ENCODE measurements around the gene AATK. TPM values are rescaled to one million over a fixed set of nuclear protein-coding genes. Genes with fewer than 3 reads are reported as not detected.

The AATK gene
- total and polyA plus RNA-seq, 2 experiments from 2014 or later: 0.25 to 1.6 TPM

DNA sequence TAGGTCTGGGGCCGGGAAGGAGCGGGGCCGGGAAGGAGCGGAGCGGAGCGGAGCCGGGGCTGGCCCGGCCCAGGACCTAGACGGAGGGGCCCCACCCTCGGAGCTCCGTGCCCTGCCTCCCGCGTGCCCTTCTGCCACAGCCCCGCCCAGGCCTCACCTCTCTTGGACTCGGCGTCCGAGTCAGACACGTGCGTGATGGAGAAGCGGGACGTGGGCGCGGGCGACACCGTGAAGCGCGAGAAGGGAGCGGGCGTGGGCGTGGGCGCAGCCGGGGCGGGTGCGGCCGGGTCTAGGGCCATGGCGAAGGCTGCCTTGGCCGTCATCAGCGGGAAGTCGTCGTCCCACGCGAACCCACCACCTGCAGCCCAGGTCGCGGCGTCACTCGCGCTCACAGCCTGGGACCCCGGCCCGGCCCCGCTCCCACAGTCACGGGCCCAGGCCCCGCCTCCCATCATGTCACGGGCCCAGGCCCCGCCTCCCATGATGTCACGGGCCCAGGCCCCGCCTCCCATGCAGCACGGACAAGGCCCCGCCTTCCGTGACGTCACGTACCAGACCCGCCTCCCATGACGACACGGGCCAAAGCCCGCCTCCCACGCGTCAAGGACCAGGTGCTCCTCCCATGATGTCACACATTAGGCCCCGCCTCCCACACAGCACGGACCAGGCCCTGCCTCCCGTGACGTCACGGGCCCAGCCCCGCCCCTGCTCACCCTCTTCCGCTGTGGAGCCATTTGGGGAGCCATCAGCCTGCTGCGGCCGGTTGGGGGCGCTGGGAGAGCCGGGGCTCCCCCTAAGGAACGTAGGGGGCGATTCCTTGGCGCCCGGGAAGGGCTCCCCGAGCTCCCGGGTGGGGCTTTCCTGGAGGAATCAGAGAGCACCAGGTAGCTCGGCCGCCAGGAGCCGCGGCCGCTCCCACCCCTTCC is 46.5 kb downstream of the AATK start:
- Histone ChIP-seq H3K9me2 (ENCODE audit: insufficient read depth) (no peaks in the 10 kb centered on the region), H4K20me1 (ENCODE audit: insufficient read depth) (no peaks in the 10 kb centered on the region), H3K4me1 (ENCODE audit: insufficient read depth) (no peaks in the 10 kb centered on the region), H3K4me3 (peak overlapping the region; percentile 38; the same call in 1 of the 2 replicates), H3K79me2 (ENCODE audit: insufficient read depth) (no peaks in the 10 kb centered on the region), H3K9ac (peak overlapping the region; percentile 37), H3K27me3 (replicated peaks; ENCODE audit: insufficient read depth) (peaks cover 7% of the 10 kb centered on the region), H3K36me3 (ENCODE audit: low read depth) (no peaks in the 10 kb centered on the region), H3K27ac (no peak overlapping the region), H3K9me3 (ENCODE audit: low read depth) (no peaks in the 10 kb centered on the region), H2AFZ (no peak overlapping the region), H3F3A (ENCODE audit: insufficient read depth) (no peaks in the 10 kb centered on the region), H3K4me2 (ENCODE audit: unreplicated experiment) (peak overlapping the region; percentile 3)
- in situ Hi-C loops (cut with MboI): no loop called here
- 20 to 31% methylated on average over 51 to 77 of the region's 89 CpGs for WGBS, 2 experiments (ENCODE audit: low coverage in 1 of 2, low lambda C conversion rate in 2 of 2, missing lambda C conversion rate in 2 of 2)
- no peak for TF ChIP-seq EZH2phosphoT487 (IDR thresholded peaks at IDR 0.05; ENCODE audit: insufficient read depth, low read depth)
- no peak for TF ChIP-seq EZH2 (IDR thresholded peaks at IDR 0.05; ENCODE audit: insufficient read depth, poor library complexity, severe bottlenecking)
- peak; percentile 94 for DNase-seq

DNA sequence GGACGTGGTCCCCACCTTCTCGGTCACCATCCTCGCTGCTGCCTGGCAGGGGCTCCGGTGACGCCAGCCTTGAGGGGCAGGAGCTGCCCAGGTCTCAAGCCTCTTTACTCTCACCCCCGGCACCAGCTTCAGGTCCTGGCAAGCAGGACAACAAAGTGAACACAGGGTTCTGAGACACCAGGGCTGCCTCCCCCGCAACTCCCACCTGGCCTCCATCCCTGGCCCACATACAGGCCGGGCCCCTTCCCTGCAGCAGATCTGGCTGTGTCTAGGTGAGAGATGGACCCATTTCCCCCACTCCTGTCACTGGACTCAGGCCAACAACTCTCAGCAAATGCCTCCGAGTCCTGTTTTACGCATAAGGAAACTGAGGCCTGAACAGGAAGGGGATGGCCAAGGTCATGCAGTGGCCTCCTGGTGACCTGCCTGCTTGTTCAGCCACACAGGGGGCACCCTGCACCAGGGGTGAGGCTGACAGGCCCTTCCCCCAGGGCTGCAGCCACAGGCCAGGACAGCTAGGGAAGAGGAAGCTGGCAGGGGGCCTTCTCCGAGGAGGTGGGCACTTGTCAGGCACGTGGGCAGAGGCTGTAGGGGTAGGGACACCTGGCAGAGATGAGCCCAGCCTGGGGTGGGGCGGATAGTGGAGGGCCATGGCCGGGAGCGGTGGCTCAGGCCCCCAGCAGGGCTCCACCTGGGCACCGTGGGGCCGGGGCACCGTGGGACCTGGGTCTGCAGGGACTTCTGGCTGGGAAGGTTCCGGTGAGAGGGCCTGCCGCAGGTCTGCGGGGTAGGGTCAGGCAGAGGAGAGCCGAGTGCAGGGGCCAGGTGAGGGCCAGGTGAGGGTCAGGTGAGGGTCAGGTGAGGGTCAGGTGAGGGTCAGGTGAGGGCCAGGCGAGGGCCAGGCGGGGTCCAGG is 47.5 kb downstream of the AATK start:
- Histone ChIP-seq H3K9ac (peak overlapping the region; percentile 37), H3K4me3 (peak overlapping the region; percentile 38; the same call in 1 of the 2 replicates), H3K4me1 (ENCODE audit: insufficient read depth) (no peaks in the 10 kb centered on the region), H3K27me3 (replicated peaks; ENCODE audit: insufficient read depth) (peaks cover 7% of the 10 kb centered on the region), H3K9me3 (ENCODE audit: low read depth) (no peaks in the 10 kb centered on the region), H3F3A (ENCODE audit: insufficient read depth) (no peaks in the 10 kb centered on the region), H2AFZ (no peak overlapping the region), H4K20me1 (ENCODE audit: insufficient read depth) (no peaks in the 10 kb centered on the region), H3K9me2 (ENCODE audit: insufficient read depth) (no peaks in the 10 kb centered on the region), H3K79me2 (ENCODE audit: insufficient read depth) (no peaks in the 10 kb centered on the region), H3K36me3 (ENCODE audit: low read depth) (no peaks in the 10 kb centered on the region), H3K4me2 (ENCODE audit: unreplicated experiment) (no peak overlapping the region), H3K27ac (no peak overlapping the region)
- 46 to 52% methylated on average over 22 to 24 of the region's 24 CpGs for WGBS, 2 experiments (ENCODE audit: low coverage in 1 of 2, low lambda C conversion rate in 2 of 2, missing lambda C conversion rate in 2 of 2)
- TF ChIP-seq EZH2 (IDR thresholded peaks at IDR 0.05; ENCODE audit: insufficient read depth, poor library complexity, severe bottlenecking): no peak
- TF ChIP-seq EZH2phosphoT487 (IDR thresholded peaks at IDR 0.05; ENCODE audit: insufficient read depth, low read depth): no peak
- in situ Hi-C loops (cut with MboI): no loop called here
- DNase-seq: no peak

DNA sequence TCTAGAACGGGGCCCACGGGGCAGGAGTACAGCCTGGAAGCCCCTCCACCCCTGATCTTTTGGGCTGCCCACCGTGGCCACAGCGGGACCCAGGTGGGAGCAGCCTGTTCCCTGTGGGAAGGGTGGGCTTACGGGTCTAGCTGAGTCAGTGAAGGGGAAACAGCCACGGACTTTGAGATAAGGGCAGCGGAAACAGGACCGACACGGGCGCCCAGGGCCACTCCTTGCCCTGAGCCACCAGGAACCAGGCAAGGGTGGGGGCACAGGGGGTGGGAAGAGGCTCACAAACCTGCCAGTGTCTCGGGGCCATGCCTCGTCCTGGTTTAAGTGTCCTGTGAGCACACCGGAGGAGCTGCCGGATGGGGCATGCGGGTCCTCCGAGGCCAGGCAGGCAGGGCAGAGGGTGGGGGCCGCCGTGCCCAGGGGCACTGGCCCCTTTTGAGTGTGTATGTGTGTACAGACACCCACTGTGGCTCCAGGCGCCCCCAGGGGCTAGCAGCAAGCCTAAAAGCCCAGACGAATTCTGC is 48.3 kb downstream of the AATK start:
- H3K9me2 ChIP-seq (ENCODE audit: insufficient read depth): no peaks in the 10 kb centered on the region
- in situ Hi-C loops (cut with MboI): no loop called here
- no peaks in the 10 kb centered on the region for H3K36me3 ChIP-seq (ENCODE audit: low read depth)
- 88% methylated on average over 18 to 20 of the region's 20 CpGs for WGBS, 2 experiments (ENCODE audit: low coverage in 1 of 2, low lambda C conversion rate in 2 of 2, missing lambda C conversion rate in 2 of 2)
- H3K4me1 ChIP-seq (ENCODE audit: insufficient read depth): no peaks in the 10 kb centered on the region
- no peaks in the 10 kb centered on the region for H4K20me1 ChIP-seq (ENCODE audit: insufficient read depth)
- H3K27ac ChIP-seq: no peak overlapping the region
- H3K79me2 ChIP-seq (ENCODE audit: insufficient read depth): no peaks in the 10 kb centered on the region
- no peak for DNase-seq
- H3K9ac ChIP-seq: no peak overlapping the region
- H3K4me3 ChIP-seq: no peak overlapping the region
- no peaks in the 10 kb centered on the region for H3K9me3 ChIP-seq (ENCODE audit: low read depth)
- H3K27me3 ChIP-seq (replicated peaks; ENCODE audit: insufficient read depth): peaks cover 6% of the 10 kb centered on the region
- TF ChIP-seq EZH2phosphoT487 (IDR thresholded peaks at IDR 0.05; ENCODE audit: insufficient read depth, low read depth): no peak
- TF ChIP-seq EZH2 (IDR thresholded peaks at IDR 0.05; ENCODE audit: insufficient read depth, poor library complexity, severe bottlenecking): no peak
- H3F3A ChIP-seq (ENCODE audit: insufficient read depth): no peaks in the 10 kb centered on the region
- H3K4me2 ChIP-seq (ENCODE audit: unreplicated experiment): no peak overlapping the region
- H2AFZ ChIP-seq: no peak overlapping the region

DNA sequence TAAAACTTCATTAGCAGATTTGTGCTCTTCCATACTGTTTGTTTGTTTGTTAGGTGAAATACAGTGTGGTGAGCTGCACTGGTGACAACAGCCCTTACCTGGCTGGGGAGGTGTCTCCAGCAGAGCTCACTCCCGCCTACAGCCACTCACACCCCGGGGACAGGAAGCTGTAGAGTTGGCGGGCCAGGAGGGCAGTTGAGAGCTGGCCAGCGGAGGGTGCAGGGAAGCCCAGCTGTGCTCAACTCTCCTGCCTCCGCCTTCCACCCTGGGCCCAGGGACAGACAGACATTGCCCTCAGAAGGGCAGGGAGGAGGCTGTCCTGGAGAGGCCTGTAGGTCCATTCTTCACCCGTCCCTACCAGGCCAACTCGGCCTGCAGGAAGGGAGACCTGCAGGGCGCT is 49.3 kb downstream of the AATK start:
- no peaks in the 10 kb centered on the region for H3F3A ChIP-seq (ENCODE audit: insufficient read depth)
- H4K20me1 ChIP-seq (ENCODE audit: insufficient read depth): no peaks in the 10 kb centered on the region
- H3K27ac ChIP-seq: no peak overlapping the region
- H3K27me3 ChIP-seq (replicated peaks; ENCODE audit: insufficient read depth): peaks cover 4% of the 10 kb centered on the region; the same call in 1 of the 2 replicates
- H3K9me3 ChIP-seq (ENCODE audit: low read depth): no peaks in the 10 kb centered on the region
- TF ChIP-seq EZH2phosphoT487 (IDR thresholded peaks at IDR 0.05; ENCODE audit: insufficient read depth, low read depth): no peak
- no peak for TF ChIP-seq EZH2 (IDR thresholded peaks at IDR 0.05; ENCODE audit: insufficient read depth, poor library complexity, severe bottlenecking)
- in situ Hi-C loops (cut with MboI): no loop called here
- H3K36me3 ChIP-seq (ENCODE audit: low read depth): no peaks in the 10 kb centered on the region
- no peak overlapping the region for H3K9ac ChIP-seq
- H3K4me3 ChIP-seq: no peak overlapping the region
- DNase-seq: no peak
- no peak overlapping the region for H3K4me2 ChIP-seq (ENCODE audit: unreplicated experiment)
- H3K9me2 ChIP-seq (ENCODE audit: insufficient read depth): no peaks in the 10 kb centered on the region
- H3K79me2 ChIP-seq (ENCODE audit: insufficient read depth): no peaks in the 10 kb centered on the region
- no peaks in the 10 kb centered on the region for H3K4me1 ChIP-seq (ENCODE audit: insufficient read depth)
- 88 to 94% methylated on average over 8 of the region's 8 CpGs for WGBS, 2 experiments (ENCODE audit: low coverage in 1 of 2, low lambda C conversion rate in 2 of 2, missing lambda C conversion rate in 2 of 2)
- no peak overlapping the region for H2AFZ ChIP-seq
